ENCODE results near the gene TMEM231.
"Not testable (repeated sequence)": the region's sequence is repeated elsewhere in the genome, so short reads cannot be mapped to it uniquely, and the experiment has no call there.

The TMEM231 gene

DNA sequence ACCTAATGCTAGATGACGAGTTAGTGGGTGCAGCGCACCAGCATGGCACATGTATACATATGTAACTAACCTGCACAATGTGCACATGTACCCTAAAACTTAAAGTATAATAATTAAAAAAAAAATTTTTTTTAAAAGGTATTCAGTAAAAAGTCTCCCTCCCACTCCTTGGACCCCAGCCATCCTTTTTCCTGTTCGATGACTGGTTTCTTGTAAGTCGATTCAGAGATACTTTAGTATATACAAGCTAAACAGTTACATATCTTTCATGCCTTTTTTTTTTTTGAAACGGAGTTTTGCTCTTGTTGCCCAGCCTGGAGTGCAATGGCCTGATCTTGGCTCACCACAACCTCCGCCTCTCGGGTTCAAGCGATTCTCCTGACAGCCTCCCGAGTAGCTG lies 35.9 kb upstream of the TMEM231 start:
- DNase-seq; H3K27ac ChIP-seq (ENCODE audit: insufficient read depth in 1 of 2, low read depth in 1 of 2, low read length in 2 of 2, poor library complexity in 1 of 2, severe bottlenecking in 2 of 2); POLR2A ChIA-PET; H3K27me3 ChIP-seq (replicated peaks in 2 of 5; ENCODE audit: control insufficient read depth in 4 of 5, insufficient read depth in 5 of 5, low read length in 4 of 5); H3K4me3 ChIP-seq (ENCODE audit: control insufficient read depth in 1 of 7, extremely low read depth in 1 of 7, insufficient read depth in 4 of 7, low read depth in 2 of 7, low read length in 6 of 7); H3K9me3 ChIP-seq (ENCODE audit: control extremely low read depth in 1 of 5, control insufficient read depth in 4 of 5, insufficient read depth in 2 of 5, low read depth in 1 of 5, low read length in 4 of 5): not testable (repeated sequence)
- H3K4me1 ChIP-seq (ENCODE audit: control extremely low read depth in 1 of 4, control insufficient read depth in 4 of 4, insufficient read depth in 4 of 4, low read length in 3 of 4), result peaks cover 9 to 24% (median 15%) of the 10 kb centered on the region in 4 experiments
- 91% methylated on average over 5 of the region's 9 CpGs for WGBS (ENCODE audit: insufficient coverage)
- peaks cover 2 to 14% (median 3%) of the 10 kb centered on the region in 4 experiments for H3K36me3 ChIP-seq (ENCODE audit: control insufficient read depth in 4 of 4, insufficient read depth in 4 of 4, low read length in 3 of 4)
- CTCF ChIA-PET, result interaction anchor here (0.8 kb wide), 1 partner anchor 26 kb away, joined by 3 read pairs; no protein-coding TSS in a partner anchor

DNA sequence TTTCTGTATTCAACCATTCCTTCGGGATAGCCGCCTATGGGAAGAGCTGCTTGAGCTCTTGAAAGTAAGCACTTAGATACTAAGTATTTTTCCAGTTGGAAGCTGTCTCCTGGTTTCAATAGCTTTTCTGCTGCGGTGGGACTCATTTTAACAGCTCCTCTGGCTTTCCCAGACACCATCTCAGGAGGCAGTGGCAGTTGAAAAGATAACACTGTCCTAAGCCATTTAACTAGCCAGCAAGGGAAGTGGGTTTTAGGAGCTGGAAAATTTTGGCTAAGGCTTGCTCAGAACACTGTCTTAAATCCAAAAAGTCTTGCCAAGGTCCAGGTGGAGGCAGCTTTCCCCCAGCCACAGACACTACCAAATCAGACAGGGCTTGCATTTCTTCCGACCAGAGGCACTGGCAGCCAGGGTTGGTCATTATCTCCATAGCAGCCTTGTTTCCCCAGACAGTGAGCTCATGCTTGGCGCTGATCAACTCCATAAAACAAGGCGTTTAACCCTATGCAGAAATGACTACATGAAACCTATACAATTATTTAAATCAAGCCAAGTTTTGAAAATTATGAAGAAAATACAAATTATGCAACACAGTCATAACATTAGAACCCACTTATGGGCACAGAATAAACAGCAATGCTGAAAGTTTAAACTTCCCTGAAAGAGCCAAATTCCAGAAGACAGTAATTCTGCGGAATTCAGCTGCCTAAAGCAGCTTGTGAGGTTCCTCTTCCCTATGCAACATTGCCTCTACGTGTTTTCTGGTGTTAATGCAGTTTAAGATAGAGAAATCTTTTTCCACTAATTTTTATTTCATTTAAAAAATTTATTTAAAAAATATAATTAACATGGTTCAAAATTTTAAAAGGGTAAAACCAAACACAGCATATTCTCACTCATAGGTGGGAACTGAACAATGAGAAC lies 35.1 kb upstream of the TMEM231 start:
- 96% methylated on average over 5 of the region's 8 CpGs for WGBS (ENCODE audit: insufficient coverage)
- Histone ChIP-seq H3K4me1 (ENCODE audit: control extremely low read depth in 1 of 4, control insufficient read depth in 4 of 4, insufficient read depth in 4 of 4, low read length in 3 of 4) (peaks cover 9 to 24% (median 15%) of the 10 kb centered on the region in 4 experiments), H3K36me3 (ENCODE audit: control insufficient read depth in 4 of 4, insufficient read depth in 4 of 4, low read length in 3 of 4) (peaks cover 2 to 13% (median 3%) of the 10 kb centered on the region in 4 experiments), H3K9me3 (ENCODE audit: control extremely low read depth in 1 of 5, control insufficient read depth in 4 of 5, insufficient read depth in 2 of 5, low read depth in 1 of 5, low read length in 4 of 5) (no peaks in the 10 kb centered on the region), H3K4me3 (ENCODE audit: control insufficient read depth in 1 of 7, extremely low read depth in 1 of 7, insufficient read depth in 4 of 7, low read depth in 2 of 7, low read length in 6 of 7) (no peak overlapping the region), H3K27me3 (replicated peaks in 2 of 5; ENCODE audit: control insufficient read depth in 4 of 5, insufficient read depth in 5 of 5, low read length in 4 of 5) (no peaks in the 10 kb centered on the region), H3K27ac (ENCODE audit: insufficient read depth in 1 of 2, low read depth in 1 of 2, low read length in 2 of 2, poor library complexity in 1 of 2, severe bottlenecking in 2 of 2) (no peak overlapping the region)
- POLR2A ChIA-PET, result no interaction called here
- CTCF ChIA-PET, result interaction anchor here (0.9 to 1.3 kb wide), 5 partner anchors 12 to 118 kb away, joined by 3 to 4 read pairs (median 3); no protein-coding TSS in a partner anchor
- peak in 1 of 3 donors; percentile 25 for DNase-seq

DNA sequence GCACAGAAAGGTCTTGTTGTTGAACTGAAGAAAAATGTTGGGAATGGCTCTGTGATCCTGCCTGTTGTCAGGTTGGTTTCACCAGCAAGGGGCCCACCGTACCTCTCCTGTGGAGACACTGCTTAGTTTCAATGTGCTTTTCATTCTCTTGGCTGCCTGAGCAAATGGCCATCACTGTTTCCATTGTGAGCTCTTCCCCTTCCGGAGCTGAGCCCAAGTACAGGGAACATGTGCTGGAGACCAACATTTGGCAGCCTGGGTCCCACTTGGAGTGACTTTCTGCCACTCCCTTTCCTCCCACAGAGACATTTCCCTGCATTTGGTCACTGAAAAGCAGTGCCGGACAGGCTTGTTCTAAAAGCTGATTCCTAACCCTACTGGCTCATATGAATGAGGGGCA lies 33.3 kb upstream of the TMEM231 start:
- ChIA-PET CTCF (interaction anchor here (1.3 kb wide), 1 partner anchor 8 kb away, joined by 4 read pairs; no protein-coding TSS in a partner anchor), POLR2A (no interaction called here)
- Histone ChIP-seq H3K9me3 (ENCODE audit: control extremely low read depth in 1 of 5, control insufficient read depth in 4 of 5, insufficient read depth in 2 of 5, low read depth in 1 of 5, low read length in 4 of 5) (no peaks in the 10 kb centered on the region), H3K4me1 (ENCODE audit: control extremely low read depth in 1 of 4, control insufficient read depth in 4 of 4, insufficient read depth in 4 of 4, low read length in 3 of 4) (peaks cover 3 to 14% (median 7%) of the 10 kb centered on the region in 4 experiments), H3K27me3 (replicated peaks in 2 of 5; ENCODE audit: control insufficient read depth in 4 of 5, insufficient read depth in 5 of 5, low read length in 4 of 5) (no peaks in the 10 kb centered on the region), H3K27ac (ENCODE audit: insufficient read depth in 1 of 2, low read depth in 1 of 2, low read length in 2 of 2, poor library complexity in 1 of 2, severe bottlenecking in 2 of 2) (no peak overlapping the region), H3K36me3 (ENCODE audit: control insufficient read depth in 4 of 4, insufficient read depth in 4 of 4, low read length in 3 of 4) (peaks cover 2 to 13% (median 3%) of the 10 kb centered on the region in 4 experiments), H3K4me3 (ENCODE audit: control insufficient read depth in 1 of 7, extremely low read depth in 1 of 7, insufficient read depth in 4 of 7, low read depth in 2 of 7, low read length in 6 of 7) (no peak overlapping the region)
- no peak for DNase-seq
- WGBS (ENCODE audit: insufficient coverage), result 100% methylated on average over 3 of the region's 3 CpGs

DNA sequence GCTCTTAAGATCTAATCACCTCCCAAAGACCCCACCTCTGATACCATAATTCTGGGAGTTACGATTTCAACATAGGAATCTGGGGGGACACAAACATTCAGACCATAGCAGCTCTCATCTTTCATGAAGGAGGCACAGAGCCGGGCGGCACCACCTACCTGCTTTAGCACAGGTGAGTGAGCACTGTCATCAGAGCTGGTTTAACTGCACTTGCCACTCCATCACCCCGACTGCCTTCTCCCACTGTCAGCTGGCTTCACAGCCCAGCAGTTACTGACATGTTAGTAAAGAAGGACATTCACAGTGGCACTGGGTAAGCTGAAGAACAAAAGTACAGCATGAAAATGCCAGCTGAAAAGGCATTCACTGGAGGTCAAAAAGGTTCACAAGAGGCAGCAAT lies 32.7 kb upstream of the TMEM231 start:
- CTCF ChIA-PET, result interaction anchor here (0.9 to 1.3 kb wide), 2 partner anchors 8 to 71 kb away, joined by 3 to 4 read pairs; no protein-coding TSS in a partner anchor

DNA sequence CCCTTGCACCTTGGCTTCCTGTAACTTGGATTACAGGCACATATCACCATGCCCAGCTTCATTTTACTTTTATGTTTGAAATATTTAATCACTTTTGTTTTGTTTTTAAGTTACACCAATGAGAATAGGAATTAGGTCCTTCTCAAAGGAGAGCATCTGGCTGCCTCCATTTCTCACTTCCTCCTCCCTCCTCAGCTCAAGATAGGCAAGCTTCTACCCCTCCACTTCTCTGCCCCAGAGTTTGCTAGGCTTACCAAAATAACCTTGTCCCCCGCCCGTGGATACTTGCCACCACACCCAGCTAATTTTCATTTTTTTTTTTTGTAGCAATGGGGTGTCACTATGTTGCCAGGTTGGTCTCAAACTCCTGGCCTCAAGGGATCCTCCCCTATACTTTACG lies 28.1 kb upstream of the TMEM231 start:
- 88% methylated on average over 1 of the region's 3 CpGs for WGBS (ENCODE audit: insufficient coverage)
- POLR2A ChIA-PET, result no interaction called here

More for the DNA sequence above, 32.7 kb upstream of the TMEM231 start:
- no peaks in the 10 kb centered on the region for H3K9me3 ChIP-seq (ENCODE audit: control extremely low read depth in 1 of 5, control insufficient read depth in 4 of 5, insufficient read depth in 2 of 5, low read depth in 1 of 5, low read length in 4 of 5)
- H3K27ac ChIP-seq (ENCODE audit: insufficient read depth in 1 of 2, low read depth in 1 of 2, low read length in 2 of 2, poor library complexity in 1 of 2, severe bottlenecking in 2 of 2), result no peak overlapping the region
- DNase-seq, result no peak
- H3K27me3 ChIP-seq (replicated peaks in 2 of 5; ENCODE audit: control insufficient read depth in 4 of 5, insufficient read depth in 5 of 5, low read length in 4 of 5), result no peaks in the 10 kb centered on the region
- POLR2A ChIA-PET, result no interaction called here
- H3K4me3 ChIP-seq (ENCODE audit: control insufficient read depth in 1 of 7, extremely low read depth in 1 of 7, insufficient read depth in 4 of 7, low read depth in 2 of 7, low read length in 6 of 7), result no peak overlapping the region
- H3K36me3 ChIP-seq (ENCODE audit: control insufficient read depth in 4 of 4, insufficient read depth in 4 of 4, low read length in 3 of 4), result peaks cover 0 to 9% (median 3%) of the 10 kb centered on the region in 4 experiments
- H3K4me1 ChIP-seq (ENCODE audit: control extremely low read depth in 1 of 4, control insufficient read depth in 4 of 4, insufficient read depth in 4 of 4, low read length in 3 of 4), result peaks cover 0 to 8% (median 2%) of the 10 kb centered on the region in 4 experiments
- 88% methylated on average over 3 of the region's 4 CpGs for WGBS (ENCODE audit: insufficient coverage)

DNA sequence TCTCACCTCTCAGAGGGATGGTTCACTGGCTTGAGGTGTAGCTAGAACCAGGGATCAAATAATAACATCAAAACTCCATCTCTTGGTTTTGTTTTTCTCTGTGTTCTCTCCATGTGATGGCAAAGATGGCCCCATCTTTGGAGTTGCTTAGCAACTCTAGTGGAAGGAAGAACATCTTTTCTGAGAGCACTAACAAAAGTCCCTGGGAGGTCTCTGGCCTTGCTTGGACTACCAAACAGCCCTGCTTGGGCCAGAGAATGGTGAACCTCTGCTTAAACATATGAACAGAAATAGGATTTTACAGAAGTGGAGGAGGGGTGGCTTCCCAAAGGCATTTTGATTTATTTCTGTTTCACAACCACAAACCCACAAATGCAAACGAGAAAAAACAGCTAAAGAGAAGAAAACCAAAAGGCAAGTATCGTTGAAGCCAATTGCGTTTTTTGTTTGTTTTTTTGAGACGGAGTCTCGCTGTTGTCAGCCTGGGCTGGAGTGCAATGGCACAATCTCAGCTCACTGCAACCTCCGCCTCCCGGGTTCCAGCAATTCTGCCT lies 23.3 kb upstream of the TMEM231 start:
- H3K4me3 ChIP-seq (ENCODE audit: control insufficient read depth in 1 of 7, extremely low read depth in 1 of 7, insufficient read depth in 4 of 7, low read depth in 2 of 7, low read length in 6 of 7), result peak overlapping the region in 1 of 7 experiments; percentile 45
- no peaks in the 10 kb centered on the region for H3K9me3 ChIP-seq (ENCODE audit: control extremely low read depth in 1 of 5, control insufficient read depth in 4 of 5, insufficient read depth in 2 of 5, low read depth in 1 of 5, low read length in 4 of 5)
- WGBS (ENCODE audit: insufficient coverage), result 28% methylated on average over 4 of the region's 7 CpGs
- peaks cover 8 to 39% (median 24%) of the 10 kb centered on the region in 4 experiments for H3K36me3 ChIP-seq (ENCODE audit: control insufficient read depth in 4 of 4, insufficient read depth in 4 of 4, low read length in 3 of 4)
- no peaks in the 10 kb centered on the region for H3K27me3 ChIP-seq (replicated peaks in 2 of 5; ENCODE audit: control insufficient read depth in 4 of 5, insufficient read depth in 5 of 5, low read length in 4 of 5)
- peaks cover 2 to 21% (median 10%) of the 10 kb centered on the region in 4 experiments for H3K4me1 ChIP-seq (ENCODE audit: control extremely low read depth in 1 of 4, control insufficient read depth in 4 of 4, insufficient read depth in 4 of 4, low read length in 3 of 4)
- ChIA-PET POLR2A (interaction anchor here (1.0 kb wide), 1 partner anchor 14 kb away, joined by 6 read pairs; the partner anchor contains the start of gene GABARAPL2), CTCF (interaction anchor here (0.7 to 1.5 kb wide), 5 partner anchors 12 to 29 kb away, joined by 3 to 4 read pairs (median 3); partner anchors contain the start of gene TMEM231)
- no peak overlapping the region for H3K27ac ChIP-seq (ENCODE audit: insufficient read depth in 1 of 2, low read depth in 1 of 2, low read length in 2 of 2, poor library complexity in 1 of 2, severe bottlenecking in 2 of 2)
- peak; percentile 45 to 80 (median 79) for DNase-seq

More for the DNA sequence above, 28.1 kb upstream of the TMEM231 start:
- Histone ChIP-seq H3K4me1 (ENCODE audit: control extremely low read depth in 1 of 4, control insufficient read depth in 4 of 4, insufficient read depth in 4 of 4, low read length in 3 of 4) (peaks cover under 1 to 12% (median 7%) of the 10 kb centered on the region in 4 experiments), H3K36me3 (ENCODE audit: control insufficient read depth in 4 of 4, insufficient read depth in 4 of 4, low read length in 3 of 4) (peaks cover 0 to 8% (median 2%) of the 10 kb centered on the region in 4 experiments), H3K27ac (ENCODE audit: insufficient read depth in 1 of 2, low read depth in 1 of 2, low read length in 2 of 2, poor library complexity in 1 of 2, severe bottlenecking in 2 of 2) (no peak overlapping the region), H3K4me3 (ENCODE audit: control insufficient read depth in 1 of 7, extremely low read depth in 1 of 7, insufficient read depth in 4 of 7, low read depth in 2 of 7, low read length in 6 of 7) (no peak overlapping the region), H3K9me3 (ENCODE audit: control extremely low read depth in 1 of 5, control insufficient read depth in 4 of 5, insufficient read depth in 2 of 5, low read depth in 1 of 5, low read length in 4 of 5) (no peaks in the 10 kb centered on the region), H3K27me3 (replicated peaks in 2 of 5; ENCODE audit: control insufficient read depth in 4 of 5, insufficient read depth in 5 of 5, low read length in 4 of 5) (no peaks in the 10 kb centered on the region)
- CTCF ChIA-PET, result interaction anchor here (0.6 to 1.0 kb wide), 2 partner anchors 19 to 67 kb away, joined by 3 to 4 read pairs; no protein-coding TSS in a partner anchor
- no peak for DNase-seq

Data from common myeloid progenitor, CD34-positive (primary cell).